IMR-90 (cell line): Measurements from ENCODE around the gene DENND1A. TPM values are rescaled to one million over a fixed set of nuclear protein-coding genes. Genes with fewer than 3 reads are reported as not detected.

Experiments
- ATAC-seq: fragments of 200-7000 bp; cut with Tn5 transposase; 2 replicates; pipeline ENCODE4 v1.9.1; 2020; ENCODE audit warnings: low read depth, mild to moderate bottlenecking, moderate library complexity
- BruUV-seq: library from RNA; stranded (reverse); fragments of 400-500 nt; replicated peaks from 2 replicates; lab custom pipeline; 2021; lab: Mats Ljungman, UMichigan
- CTCF ChIA-PET: fragments of 300-600 bp; formaldehyde crosslinking; extraction: SDS; loops from one replicate; lab custom pipeline; 2021; ENCODE audit warnings: antibody characterized with exemption; lab: Yijun Ruan, JAX
- POLR2A ChIA-PET: fragments of 300-600 bp; sonication (Branson Sonifier 250); formaldehyde crosslinking; loops from one replicate; lab custom pipeline; 2022; ENCODE audit warnings: antibody characterized with exemption; ENCODE audit not compliant: unreplicated experiment; lab: Charles Lee
- DNase-seq: peaks from one replicate; pipeline ENCODE4 v3.0.0; 2013
- H2AFZ ChIP-seq: replicated peaks from 2 replicates; pipeline ENCODE3; 2013; ENCODE audit warnings: low read length, mild to moderate bottlenecking; ENCODE audit not compliant: poor library complexity
- H2AK5ac ChIP-seq: 2 replicates; pipeline ENCODE4 v1.6.1; 2013; ENCODE audit warnings: low read depth, low read length, inconsistent platforms
- H2AK9ac ChIP-seq: replicated peaks from 2 replicates; pipeline ENCODE3; 2013; ENCODE audit warnings: mild to moderate bottlenecking, low read depth, low read length, moderate library complexity; ENCODE audit not compliant: poor library complexity
- H2BK120ac ChIP-seq: 2 replicates; pipeline ENCODE4 v1.6.1; 2013; ENCODE audit warnings: low read depth, low read length, inconsistent platforms
- H2BK15ac ChIP-seq: 3 replicates; pipeline ENCODE4 v1.6.1; 2013; ENCODE audit warnings: low read depth, low read length, inconsistent platforms
- H2BK20ac ChIP-seq: 2 replicates; pipeline ENCODE4 v1.6.1; 2013; ENCODE audit warnings: low read depth, mild to moderate bottlenecking, inconsistent platforms, low read length, moderate library complexity
- H2BK5ac ChIP-seq: 2 replicates; pipeline ENCODE4 v1.6.1; 2013; ENCODE audit warnings: mild to moderate bottlenecking, low read depth, low read length, inconsistent platforms; ENCODE audit not compliant: poor library complexity, severe bottlenecking
- H3K14ac ChIP-seq: replicated peaks from 2 replicates; pipeline ENCODE4 v1.6.1; 2013; ENCODE audit warnings: low read depth, low read length, inconsistent platforms
- H3K18ac ChIP-seq: 2 replicates; pipeline ENCODE4 v1.6.1; 2013; ENCODE audit warnings: low read depth, low read length, control low read depth
- H3K23ac ChIP-seq: 2 replicates; pipeline ENCODE4 v1.6.1; 2013; ENCODE audit warnings: low read depth, low read length, inconsistent platforms
- H3K27ac ChIP-seq: 2 replicates; pipeline ENCODE4 v1.5.1; 2013; ENCODE audit warnings: mild to moderate bottlenecking, control low read depth, low read length; ENCODE audit not compliant: insufficient read depth
- H3K27me3 ChIP-seq: 2 replicates; pipeline ENCODE4 v1.6.1; 2013; ENCODE audit warnings: low read length; ENCODE audit not compliant: control insufficient read depth, insufficient read depth
- H3K36me3 ChIP-seq: 2 replicates; pipeline ENCODE4 v1.6.1; 2013; ENCODE audit warnings: low read length, mixed read lengths; ENCODE audit not compliant: control insufficient read depth, insufficient read depth
- H3K4ac ChIP-seq: 2 replicates; pipeline ENCODE4 v1.6.1; 2013; ENCODE audit warnings: low read depth, low read length, inconsistent platforms
- H3K4me1 ChIP-seq: 2 replicates; pipeline ENCODE4 v1.6.1; 2013; ENCODE audit warnings: low read length, mixed read lengths; ENCODE audit not compliant: control insufficient read depth, insufficient read depth
- H3K4me2 ChIP-seq: 2 replicates; pipeline ENCODE4 v1.6.1; 2013; ENCODE audit warnings: low read depth, mild to moderate bottlenecking, control low read depth, low read length, moderate library complexity
- H3K4me3 ChIP-seq: 2 replicates; pipeline ENCODE4 v1.5.1; 2013; ENCODE audit warnings: low read depth, mild to moderate bottlenecking, control low read depth, low read length, moderate library complexity; ENCODE audit not compliant: insufficient read depth
- H3K56ac ChIP-seq: 2 replicates; pipeline ENCODE4 v1.6.1; 2013; ENCODE audit warnings: low read length, inconsistent platforms; ENCODE audit not compliant: insufficient read depth; ENCODE audit errors: extremely low read depth
- H3K79me1 ChIP-seq, 2 experiments: 2 replicates each; pipeline ENCODE4 v1.6.1; 2013; ENCODE audit warnings: low read length in 2 of 2, inconsistent platforms in 1 of 2, low read depth in 1 of 2
- H3K9ac ChIP-seq: 2 replicates; pipeline ENCODE4 v1.6.1; 2013; ENCODE audit warnings: low read depth, low read length, control low read depth
- H3K9me1 ChIP-seq: 2 replicates; pipeline ENCODE4 v1.6.1; 2013; ENCODE audit warnings: low read length, inconsistent platforms; ENCODE audit not compliant: insufficient read depth
- H3K9me3 ChIP-seq: 2 replicates; pipeline ENCODE4 v1.6.1; 2013; ENCODE audit warnings: low read length; ENCODE audit not compliant: control insufficient read depth, insufficient read depth
- H4K20me1 ChIP-seq: 2 replicates; pipeline ENCODE4 v1.6.1; 2013; ENCODE audit warnings: low read length, inconsistent platforms; ENCODE audit not compliant: insufficient read depth
- H4K5ac ChIP-seq: 2 replicates; pipeline ENCODE4 v1.6.1; 2013; ENCODE audit warnings: mild to moderate bottlenecking, low read depth, low read length, control low read depth
- H4K8ac ChIP-seq, 2 experiments: 2 replicates each; pipeline ENCODE4 v1.6.1; 2013; ENCODE audit warnings: low read depth in 2 of 2, low read length in 2 of 2, control low read depth in 1 of 2, inconsistent platforms in 1 of 2
- H4K91ac ChIP-seq: 2 replicates; pipeline ENCODE4 v1.6.1; 2013; ENCODE audit warnings: low read depth, low read length, inconsistent platforms; ENCODE audit not compliant: insufficient read depth
- BHLHE40 ChIP-seq: fragments of 150-350 bp; IDR thresholded peaks from 2 replicates; pipeline ENCODE4 v1.6.1; 2016; ENCODE audit warnings: mild to moderate bottlenecking, low read depth, low read length
- CEBPB ChIP-seq: IDR thresholded peaks from 2 replicates; pipeline ENCODE4 v1.6.1; 2012; ENCODE audit warnings: low read depth, low read length, improper control_type of control experiment
- CHD1 ChIP-seq: IDR thresholded peaks from 2 replicates; pipeline ENCODE4 v1.6.1; 2012; ENCODE audit warnings: low read depth, low read length, improper control_type of control experiment
- CTCF ChIP-seq: conservative IDR thresholded peaks from 2 replicates; pipeline ENCODE4 v1.5.1; 2012; ENCODE audit warnings: mild to moderate bottlenecking, low read depth, low read length, improper control_type of control experiment
- ELK1 ChIP-seq: fragments of 150-350 bp; IDR thresholded peaks from 2 replicates; pipeline ENCODE4 v1.6.1; 2016; ENCODE audit warnings: low read depth, mild to moderate bottlenecking, low read length, moderate library complexity, borderline replicate concordance
- FOS ChIP-seq: fragments of 150-350 bp; IDR thresholded peaks from 2 replicates; pipeline ENCODE4 v1.6.1; 2016; ENCODE audit warnings: low read depth, low read length
- MAFK ChIP-seq: IDR thresholded peaks from 2 replicates; pipeline ENCODE4 v1.6.1; 2012; ENCODE audit warnings: low read depth, low read length, improper control_type of control experiment
- MAZ ChIP-seq: IDR thresholded peaks from 2 replicates; pipeline ENCODE4 v1.6.1; 2012; ENCODE audit warnings: low read depth, mild to moderate bottlenecking, low read length, improper control_type of control experiment, moderate library complexity, borderline replicate concordance
- MXI1 ChIP-seq: IDR thresholded peaks from 2 replicates; pipeline ENCODE4 v1.6.1; 2012; ENCODE audit warnings: low read depth, mild to moderate bottlenecking, low read length, moderate library complexity, borderline replicate concordance
- NFE2L2 ChIP-seq: fragments of 150-350 bp; IDR thresholded peaks from 2 replicates; pipeline ENCODE4 v1.6.1; 2016; ENCODE audit warnings: low read depth, mild to moderate bottlenecking, low read length
- POLR2A ChIP-seq: IDR thresholded peaks from 2 replicates; pipeline ENCODE4 v1.6.1; 2012; ENCODE audit warnings: mild to moderate bottlenecking, low read depth, low read length
- RAD21 ChIP-seq: IDR thresholded peaks from 2 replicates; pipeline ENCODE4 v1.6.1; 2012; ENCODE audit warnings: low read length, improper control_type of control experiment
- RCOR1 ChIP-seq: IDR thresholded peaks from 2 replicates; pipeline ENCODE4 v1.6.1; 2012; ENCODE audit warnings: mild to moderate bottlenecking, low read length, improper control_type of control experiment; ENCODE audit not compliant: insufficient replicate concordance
- RFX5 ChIP-seq: IDR thresholded peaks from 2 replicates; pipeline ENCODE4 v1.8.0; 2012; ENCODE audit warnings: low read depth, mild to moderate bottlenecking, low read length, moderate library complexity
- SMC3 ChIP-seq: fragments of 150-350 bp; IDR thresholded peaks from 2 replicates; pipeline ENCODE4 v1.6.1; 2016; ENCODE audit warnings: low read depth, mild to moderate bottlenecking, antibody characterized with exemption, low read length, moderate library complexity
- USF2 ChIP-seq: fragments of 150-350 bp; IDR thresholded peaks from 2 replicates; pipeline ENCODE4 v1.6.1; 2017; ENCODE audit warnings: mild to moderate bottlenecking, antibody characterized with exemption, low read length, low read depth
- WGBS, 2 experiments: methylation state at CpG; one replicate each; pipeline versions ENCODE4 v1.1.5 to v1.1.7; 2013; ENCODE audit warnings: missing lambda C conversion rate in 2 of 2; ENCODE audit not compliant: insufficient read length in 1 of 2; ENCODE audit errors: extremely low coverage in 2 of 2; 5-methylcytosine and 5-hydroxymethylcytosine counted together
- dilution Hi-C: fragments of 300-500 bp; cut with HindIII; formaldehyde crosslinking; loops from one replicate; pipeline ENCODE4 v1.14.3; 2018; ENCODE audit warnings: low sequenced_read_pairs; ENCODE audit not compliant: unreplicated experiment
- in situ Hi-C: fragments of 300-500 bp; cut with MboI; formaldehyde crosslinking; loops from 3 replicates; pipeline ENCODE4 v1.14.3; 2019; ENCODE audit warnings: low sequenced_read_pairs, inconsistent platforms, mixed read lengths
- intact Hi-C: fragments of 100-400 bp; cut with micrococcal nuclease; formaldehyde crosslinking; loops from 2 replicates; pipeline ENCODE4 v1.10.0; 2022
- polyA plus RNA-seq, 3 experiments: library from polyadenylated mRNA; depleted of rRNA; stranded (reverse); fragments of >200 nt; gene quantifications; 2 replicates each; pipeline ENCODE4 v1.2.3, GENCODE V29; 2012; ENCODE audit warnings: low replicate concordance in 1 of 3
- total RNA-seq: library from RNA; depleted of rRNA; stranded (reverse); fragments of >200 nt; gene quantifications from 2 replicates; pipeline ENCODE4 v1.2.3, GENCODE V29; 2012

The DENND1A gene
- total and polyA plus RNA-seq, 2 of the 4 experiments (the other 2 are of a cell fraction): 21.4 to 27.6 TPM

GRCh38 chr9:123412171-123412820, 517.6 kb downstream of the DENND1A start:
- Histone ChIP-seq H3K27ac (no peak overlapping the region), H3K4me1 (no peaks in the 10 kb centered on the region; the same call in 1 of the 2 replicates), H3K4me3 (no peak overlapping the region), H3K18ac (no peak overlapping the region), H2BK15ac (no peak overlapping the region), H3K14ac (no peak overlapping the region), H2AK9ac (no peak overlapping the region), H4K8ac (no peak overlapping the region), H3K4me2 (no peak overlapping the region), H4K20me1 (no peaks in the 10 kb centered on the region; the same call in 1 of the 2 replicates), H3K9me1 (peaks cover under 1% of the 10 kb centered on the region; the same call in 1 of the 2 replicates), H3K23ac (no peak overlapping the region), H2AK5ac (no peak overlapping the region), H3K56ac (no peak overlapping the region), H2BK5ac (no peak overlapping the region), H3K79me1 (no peaks in the 10 kb centered on the region), H2BK20ac (no peak overlapping the region), H4K91ac (no peak overlapping the region), H3K9ac (no peak overlapping the region), H3K27me3 (no peaks in the 10 kb centered on the region), H2BK120ac (no peak overlapping the region), H2AFZ (no peak overlapping the region), H3K9me3 (no peaks in the 10 kb centered on the region), H3K36me3 (no peaks in the 10 kb centered on the region), H3K4ac (no peak overlapping the region), H4K5ac (no peak overlapping the region)
- ChIA-PET POLR2A (no interaction called here), CTCF (no interaction called here)
- BruUV-seq: no TSS peak
- dilution Hi-C loops (no loop called here), in situ Hi-C loops (no loop called here), intact Hi-C loops (no loop called here)
- ATAC-seq: no peak
- no peak for DNase-seq
- TF ChIP-seq CTCF: no peak
- no peak for TF ChIP-seq BHLHE40
- no peak for TF ChIP-seq USF2
- no peak for TF ChIP-seq MXI1
- TF ChIP-seq CHD1: no peak
- TF ChIP-seq SMC3: no peak
- no peak for TF ChIP-seq RFX5
- TF ChIP-seq POLR2A: no peak
- TF ChIP-seq MAFK: no peak
- TF ChIP-seq NFE2L2: no peak
- TF ChIP-seq ELK1: no peak
- no peak for TF ChIP-seq MAZ
- no peak for TF ChIP-seq RCOR1
- TF ChIP-seq RAD21: no peak
- no peak for TF ChIP-seq CEBPB
- TF ChIP-seq FOS: no peak
- WGBS, 2 experiments: no CpG with 5 or more reads among the region's 18 CpGs
